Measurements from ENCODE around the gene COX7A1.

DNA sequence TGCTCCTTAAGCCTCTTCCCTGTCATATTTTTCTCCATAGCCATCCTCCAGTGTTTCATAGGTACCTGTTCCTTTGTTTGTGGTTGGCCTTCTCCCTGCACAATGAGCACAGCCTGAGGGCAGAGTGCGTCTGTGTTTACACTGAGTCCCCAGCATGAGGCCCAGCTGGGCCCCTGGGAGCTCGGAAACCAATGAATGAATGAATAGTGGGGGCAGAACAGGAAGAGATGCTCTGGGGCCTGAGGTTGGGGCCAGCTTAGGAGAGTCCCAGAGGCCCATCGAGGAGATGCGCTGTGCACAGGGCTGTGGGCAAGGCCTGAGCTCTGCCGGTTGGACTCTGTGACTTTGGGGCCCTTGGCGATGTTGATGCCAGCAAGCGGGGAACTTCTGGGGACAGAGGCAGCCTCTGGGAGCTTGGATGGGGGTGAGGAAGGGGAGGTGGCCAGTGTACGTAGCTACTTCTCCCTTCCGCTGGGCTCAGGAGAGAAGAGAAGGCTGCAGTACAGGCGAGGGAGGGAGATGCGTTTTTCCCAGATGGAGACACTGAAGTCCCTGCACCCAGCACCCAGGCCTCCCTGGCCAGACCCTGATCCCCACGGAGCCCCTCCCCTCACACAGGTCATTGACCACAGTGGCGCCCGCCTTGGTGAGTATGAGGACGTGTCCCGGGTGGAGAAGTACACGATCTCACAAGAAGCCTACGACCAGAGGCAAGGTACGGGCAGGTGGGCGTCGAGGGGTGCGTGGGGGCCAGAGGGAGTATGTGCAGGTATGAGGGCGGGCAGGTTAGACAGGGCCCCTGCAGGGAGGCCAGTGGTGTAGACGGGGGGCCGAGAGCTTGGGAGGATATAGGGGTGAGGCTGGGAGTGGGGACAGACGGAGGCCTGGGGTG is 31.9 kb downstream of the COX7A1 start:
- TF ChIP-seq, protein P1, sequence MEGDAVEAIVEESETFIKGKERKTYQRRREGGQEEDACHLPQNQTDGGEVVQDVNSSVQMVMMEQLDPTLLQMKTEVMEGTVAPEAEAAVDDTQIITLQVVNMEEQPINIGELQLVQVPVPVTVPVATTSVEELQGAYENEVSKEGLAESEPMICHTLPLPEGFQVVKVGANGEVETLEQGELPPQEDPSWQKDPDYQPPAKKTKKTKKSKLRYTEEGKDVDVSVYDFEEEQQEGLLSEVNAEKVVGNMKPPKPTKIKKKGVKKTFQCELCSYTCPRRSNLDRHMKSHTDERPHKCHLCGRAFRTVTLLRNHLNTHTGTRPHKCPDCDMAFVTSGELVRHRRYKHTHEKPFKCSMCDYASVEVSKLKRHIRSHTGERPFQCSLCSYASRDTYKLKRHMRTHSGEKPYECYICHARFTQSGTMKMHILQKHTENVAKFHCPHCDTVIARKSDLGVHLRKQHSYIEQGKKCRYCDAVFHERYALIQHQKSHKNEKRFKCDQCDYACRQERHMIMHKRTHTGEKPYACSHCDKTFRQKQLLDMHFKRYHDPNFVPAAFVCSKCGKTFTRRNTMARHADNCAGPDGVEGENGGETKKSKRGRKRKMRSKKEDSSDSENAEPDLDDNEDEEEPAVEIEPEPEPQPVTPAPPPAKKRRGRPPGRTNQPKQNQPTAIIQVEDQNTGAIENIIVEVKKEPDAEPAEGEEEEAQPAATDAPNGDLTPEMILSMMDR (IDR thresholded peaks at IDR 0.05), result no peak
- TF ChIP-seq POLR2AphosphoS5 (IDR thresholded peaks at IDR 0.05), result no peak
